Common myeloid progenitor, CD34-positive (primary cell): ENCODE results near the gene COL28A1.

Experiments used
- CTCF ChIA-PET: fragments of 350-600 bp; sonication (Branson Sonifier 250); formaldehyde crosslinking; loops from one replicate; lab custom pipeline; 2021; ENCODE audit warnings: antibody characterized with exemption; lab: Charles Lee
- POLR2A ChIA-PET: fragments of 350-600 bp; sonication (Branson Sonifier 250); formaldehyde crosslinking; loops from one replicate; lab custom pipeline; 2021; ENCODE audit warnings: antibody characterized with exemption; lab: Charles Lee
- DNase-seq, 3 donors: peaks; one replicate each; pipeline versions ENCODE4 v3.0.0 to v3.0.0-alpha.2; 2013
- H3K27ac ChIP-seq, 2 experiments: 1 replicate in 1 of 2; 2 replicates in 1 of 2; pipeline ENCODE4 v1.7.0; 2013; ENCODE audit warnings: inconsistent platforms in 2 of 2, low read length in 2 of 2, mild to moderate bottlenecking in 2 of 2, low read depth in 1 of 2, moderate library complexity in 1 of 2; ENCODE audit not compliant: severe bottlenecking in 2 of 2, insufficient read depth in 1 of 2, poor library complexity in 1 of 2
- H3K27me3 ChIP-seq, 5 experiments: replicated peaks in 2 of 5; 1 replicate in 3 of 5; 2 replicates in 2 of 5; pipeline versions ENCODE4 v1.6.1 to v1.7.0; 2013; ENCODE audit warnings: low read length in 4 of 5, mild to moderate bottlenecking in 2 of 5, moderate library complexity in 2 of 5, inconsistent platforms in 1 of 5; ENCODE audit not compliant: insufficient read depth in 5 of 5, control insufficient read depth in 4 of 5
- H3K36me3 ChIP-seq, 4 experiments: 1 replicate in 2 of 4; 2 replicates in 2 of 4; pipeline versions ENCODE4 v1.6.1 to v1.7.0; 2013; ENCODE audit warnings: low read length in 3 of 4, control low read depth in 1 of 4, mild to moderate bottlenecking in 1 of 4; ENCODE audit not compliant: control insufficient read depth in 4 of 4, insufficient read depth in 4 of 4
- H3K4me1 ChIP-seq, 4 experiments: 1 replicate in 3 of 4; 2 replicates in 1 of 4; pipeline versions ENCODE4 v1.6.1 to v1.7.1; 2013; ENCODE audit warnings: low read length in 3 of 4, mild to moderate bottlenecking in 3 of 4, control low read depth in 1 of 4, inconsistent platforms in 1 of 4, moderate library complexity in 1 of 4; ENCODE audit not compliant: control insufficient read depth in 4 of 4, insufficient read depth in 4 of 4; ENCODE audit errors: control extremely low read depth in 1 of 4
- H3K4me3 ChIP-seq, 7 experiments: 1 replicate in 4 of 7; 2 replicates in 3 of 7; pipeline versions ENCODE4 v1.5.1 to v1.7.0; 2013; ENCODE audit warnings: mild to moderate bottlenecking in 7 of 7, low read length in 6 of 7, moderate library complexity in 6 of 7, inconsistent platforms in 2 of 7, low read depth in 2 of 7, control low read depth in 1 of 7; ENCODE audit not compliant: insufficient read depth in 4 of 7, control insufficient read depth in 1 of 7; ENCODE audit errors: extremely low read depth in 1 of 7
- H3K9me3 ChIP-seq, 5 experiments: 1 replicate in 4 of 5; 2 replicates in 1 of 5; pipeline versions ENCODE4 v1.6.1 to v1.7.1; 2013; ENCODE audit warnings: low read length in 4 of 5, mild to moderate bottlenecking in 2 of 5, inconsistent platforms in 1 of 5, low read depth in 1 of 5, moderate library complexity in 1 of 5; ENCODE audit not compliant: control insufficient read depth in 4 of 5, insufficient read depth in 2 of 5; ENCODE audit errors: control extremely low read depth in 1 of 5
- WGBS: methylation state at CpG from one replicate; pipeline ENCODE4 v1.1.5; 2013; ENCODE audit not compliant: insufficient coverage; 5-methylcytosine and 5-hydroxymethylcytosine counted together

The COL28A1 gene

GRCh38 chr7:7576344-7576743 is 40.7 kb upstream of the COL28A1 start:
- H3K9me3 ChIP-seq, result peaks cover 0 to 4% (median 0%) of the 10 kb centered on the region in 5 experiments
- H3K36me3 ChIP-seq, result peaks cover 8 to 21% (median 13%) of the 10 kb centered on the region in 4 experiments
- ChIA-PET POLR2A (no interaction called here), CTCF (interaction anchor here (0.6 kb wide), 1 partner anchor 14 kb away, joined by 3 read pairs; no protein-coding TSS in a partner anchor)
- peaks cover 5 to 13% (median 7%) of the 10 kb centered on the region in 4 experiments for H3K4me1 ChIP-seq
- WGBS, result 94% methylated on average over 1 of the region's 1 CpG
- no peak overlapping the region for H3K27ac ChIP-seq
- no peak for DNase-seq
- no peaks in the 10 kb centered on the region for H3K27me3 ChIP-seq
- no peak overlapping the region for H3K4me3 ChIP-seq

GRCh38 chr7:7573701-7574100 is 38.0 kb upstream of the COL28A1 start:
- peaks cover 0 to 4% (median 0%) of the 10 kb centered on the region in 5 experiments for H3K9me3 ChIP-seq
- peaks cover 8 to 22% (median 15%) of the 10 kb centered on the region in 4 experiments for H3K36me3 ChIP-seq
- ChIA-PET POLR2A (no interaction called here), CTCF (no interaction called here)
- WGBS, result no CpG with 5 or more reads among the region's 2 CpGs
- H3K4me3 ChIP-seq, result no peak overlapping the region
- H3K27me3 ChIP-seq, result no peaks in the 10 kb centered on the region
- H3K4me1 ChIP-seq, result peaks cover 10 to 21% (median 15%) of the 10 kb centered on the region in 4 experiments
- H3K27ac ChIP-seq, result no peak overlapping the region
- no peak for DNase-seq

- Histone ChIP-seq H3K36me3 (peaks cover 8 to 22% (median 15%) of the 10 kb centered on the region in 4 experiments), H3K4me1 (peaks cover 20 to 25% (median 20%) of the 10 kb centered on the region in 4 experiments), H3K27ac (no peak overlapping the region), H3K4me3 (no peak overlapping the region), H3K27me3 (no peaks in the 10 kb centered on the region), H3K9me3 (peaks cover 0 to 4% (median 0%) of the 10 kb centered on the region in 5 experiments)
- 100% methylated on average over 1 of the region's 3 CpGs for WGBS
- DNase-seq, result no peak
- POLR2A ChIA-PET, result no interaction called here
- CTCF ChIA-PET, result no interaction called here
Observed at GRCh38 chr7:7570584-7570983, 34.9 kb upstream of the COL28A1 start.

- peaks cover 8 to 22% (median 15%) of the 10 kb centered on the region in 4 experiments for H3K36me3 ChIP-seq
- H3K27me3 ChIP-seq, result no peaks in the 10 kb centered on the region
- no peak for DNase-seq
- ChIA-PET POLR2A (no interaction called here), CTCF (no interaction called here)
- WGBS, result 100% methylated on average over 3 of the region's 3 CpGs
- peaks cover 20 to 25% (median 20%) of the 10 kb centered on the region in 4 experiments for H3K4me1 ChIP-seq
- H3K4me3 ChIP-seq, result peak overlapping the region in 1 of 7 experiments; percentile 23
- H3K9me3 ChIP-seq, result peaks cover 0 to 4% (median 0%) of the 10 kb centered on the region in 5 experiments
- peak overlapping the region in 1 of 2 experiments; percentile 57 for H3K27ac ChIP-seq
Observed at GRCh38 chr7:7569615-7570014, 33.9 kb upstream of the COL28A1 start.

- CTCF ChIA-PET, result no interaction called here
- peaks cover 20 to 25% (median 20%) of the 10 kb centered on the region in 4 experiments for H3K4me1 ChIP-seq
- DNase-seq, result peak; percentile 32 to 69 (median 54)
- peaks cover 0 to 4% (median 0%) of the 10 kb centered on the region in 5 experiments for H3K9me3 ChIP-seq
- H3K4me3 ChIP-seq, result peak overlapping the region in 4 of 7 experiments; percentile 23 to 86 (median 51)
- no peaks in the 10 kb centered on the region for H3K27me3 ChIP-seq
- peak overlapping the region in 1 of 2 experiments; percentile 57 for H3K27ac ChIP-seq
- H3K36me3 ChIP-seq, result peaks cover 8 to 22% (median 15%) of the 10 kb centered on the region in 4 experiments
- WGBS, result 17% methylated on average over 2 of the region's 5 CpGs
- POLR2A ChIA-PET, result no interaction called here
Observed at GRCh38 chr7:7569081-7569527, 33.4 kb upstream of the COL28A1 start.

GRCh38 chr7:7568553-7568952 is 32.9 kb upstream of the COL28A1 start:
- ChIA-PET POLR2A (no interaction called here), CTCF (no interaction called here)
- Histone ChIP-seq H3K36me3 (peaks cover 8 to 20% (median 15%) of the 10 kb centered on the region in 4 experiments), H3K4me1 (peaks cover 20 to 25% (median 20%) of the 10 kb centered on the region in 4 experiments), H3K27ac (no peak overlapping the region), H3K9me3 (peaks cover 0 to 4% (median 0%) of the 10 kb centered on the region in 5 experiments), H3K27me3 (no peaks in the 10 kb centered on the region), H3K4me3 (peak overlapping the region in 4 of 7 experiments; percentile 53 to 93 (median 86))
- 97% methylated on average over 4 of the region's 4 CpGs for WGBS
- DNase-seq, result no peak

GRCh38 chr7:7567898-7568531 is 32.3 kb upstream of the COL28A1 start:
- WGBS, result 67% methylated on average over 1 of the region's 2 CpGs
- CTCF ChIA-PET, result interaction anchor here (1.0 kb wide), 1 partner anchor 28 kb away, joined by 3 read pairs; no protein-coding TSS in a partner anchor

More at GRCh38 chr7:7567898-7568531, 32.3 kb upstream of the COL28A1 start:
- peaks cover 8 to 15% (median 10%) of the 10 kb centered on the region in 4 experiments for H3K36me3 ChIP-seq
- no peak for DNase-seq
- peaks cover 0 to 4% (median 0%) of the 10 kb centered on the region in 5 experiments for H3K9me3 ChIP-seq
- H3K27me3 ChIP-seq, result no peaks in the 10 kb centered on the region
- peak overlapping the region in 6 of 7 experiments; percentile 81 to 93 (median 86) for H3K4me3 ChIP-seq
- POLR2A ChIA-PET, result interaction anchor here (0.7 kb wide), 1 partner anchor 73 kb away, joined by 4 read pairs; the partner anchor contains the start of gene UMAD1
- H3K4me1 ChIP-seq, result peaks cover 20 to 25% (median 20%) of the 10 kb centered on the region in 4 experiments
- H3K27ac ChIP-seq, result peak overlapping the region in 1 of 2 experiments; percentile 91
